HG03025 (cell line): Measurements from ENCODE around the gene AVP.
"Not testable (repeated sequence)": the region's sequence is repeated elsewhere in the genome, so short reads cannot be mapped to it uniquely, and the experiment has no call there.

Experiments used
- ATAC-seq: cut with Tn5 transposase; IDR thresholded peaks from one replicate; pipeline ENCODE4 v1.9.1; 2021; ENCODE audit warnings: mild to moderate bottlenecking, moderate library complexity; ENCODE audit not compliant: unreplicated experiment, low FRiP score

The AVP gene

GRCh38 chr20:3085571-3086072, 1.1 kb upstream of the AVP start:
- no peak for ATAC-seq

GRCh38 chr20:3084986-3085360, 449 bp upstream of the AVP start:
- ATAC-seq = no peak

- ATAC-seq = no peak
These were observed 1.3 kb downstream of the AVP start for GRCh38 chr20:3082955-3083952.

DNA sequence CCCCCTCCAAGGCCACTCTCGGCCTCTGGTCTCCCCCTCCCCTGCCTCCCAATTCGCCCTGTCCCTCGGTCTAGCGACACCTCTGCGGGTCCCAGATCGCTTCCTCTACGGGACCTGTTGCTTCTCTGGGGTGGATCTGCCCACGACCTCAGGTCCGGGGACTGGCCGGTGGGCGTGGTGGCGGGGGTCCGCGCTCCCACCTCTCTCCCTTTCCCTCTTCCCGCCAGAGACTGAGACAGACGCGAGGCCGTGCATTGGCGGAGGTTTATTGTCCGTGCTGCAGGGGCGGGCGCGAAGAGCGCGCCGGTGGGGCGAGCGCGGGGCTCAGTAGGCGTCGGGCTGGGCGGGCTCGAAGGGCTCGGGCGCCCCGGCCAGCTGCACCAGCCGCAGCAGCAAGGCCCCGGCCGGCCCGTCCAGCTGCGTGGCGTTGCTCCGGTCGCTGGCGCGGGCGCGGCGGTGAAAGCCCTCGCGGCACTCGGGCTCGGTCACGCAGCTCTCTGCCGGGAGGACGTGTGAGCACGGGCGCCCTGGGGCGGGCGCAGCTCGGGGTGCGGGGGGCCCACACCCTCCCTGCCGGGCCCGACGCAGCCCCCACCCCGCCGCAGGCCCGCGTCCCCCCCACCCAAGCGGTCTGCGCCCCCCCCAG, 2.1 kb downstream of the AVP start:
- no peak for ATAC-seq

DNA sequence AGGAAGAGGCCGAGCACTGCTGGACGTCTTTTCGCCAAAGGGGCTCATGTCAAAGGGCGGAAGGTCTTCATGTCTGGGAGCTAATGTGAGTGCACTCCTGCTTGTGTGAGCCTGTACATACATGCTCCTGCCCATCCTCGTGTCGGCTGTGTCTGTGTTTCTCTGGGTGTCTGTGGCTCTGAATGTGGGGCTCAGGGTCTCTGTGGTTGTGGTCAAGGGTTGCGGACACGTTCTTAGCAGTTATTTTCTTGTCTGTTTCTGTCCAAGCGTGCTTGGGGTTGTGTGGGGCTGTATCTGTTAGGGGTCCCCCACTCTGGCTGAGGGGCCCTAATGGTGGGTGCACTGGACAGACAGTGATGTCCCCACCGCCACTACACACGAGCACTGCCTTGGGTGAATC, 2.9 kb downstream of the AVP start:
- ATAC-seq = no peak

DNA sequence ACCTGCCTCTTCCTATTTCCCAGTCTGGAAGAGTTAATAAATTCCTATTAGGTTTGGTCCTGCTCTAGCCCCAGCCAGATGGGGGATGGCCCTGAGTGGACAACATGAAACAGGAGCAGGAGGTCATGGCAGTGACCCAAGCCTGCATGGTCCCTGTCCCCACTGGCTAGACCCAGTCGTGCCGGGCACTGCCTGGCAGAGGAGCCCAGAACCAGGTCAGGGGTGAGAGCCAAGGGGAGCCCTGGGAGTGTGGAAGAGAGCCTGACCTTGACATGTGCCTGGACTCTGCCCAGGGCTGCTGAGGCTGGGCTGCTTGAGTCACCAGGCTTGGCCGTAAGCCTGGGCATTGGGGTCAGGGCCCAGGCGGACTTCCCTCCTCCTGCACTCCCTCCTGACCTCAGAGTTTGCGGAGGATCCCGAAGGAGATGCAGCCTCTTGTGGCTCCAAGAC, 3.6 kb downstream of the AVP start:
- no peak for ATAC-seq

- no peak for ATAC-seq
These were observed 6.8 kb downstream of the AVP start for GRCh38 chr20:3077618-3078134.

DNA sequence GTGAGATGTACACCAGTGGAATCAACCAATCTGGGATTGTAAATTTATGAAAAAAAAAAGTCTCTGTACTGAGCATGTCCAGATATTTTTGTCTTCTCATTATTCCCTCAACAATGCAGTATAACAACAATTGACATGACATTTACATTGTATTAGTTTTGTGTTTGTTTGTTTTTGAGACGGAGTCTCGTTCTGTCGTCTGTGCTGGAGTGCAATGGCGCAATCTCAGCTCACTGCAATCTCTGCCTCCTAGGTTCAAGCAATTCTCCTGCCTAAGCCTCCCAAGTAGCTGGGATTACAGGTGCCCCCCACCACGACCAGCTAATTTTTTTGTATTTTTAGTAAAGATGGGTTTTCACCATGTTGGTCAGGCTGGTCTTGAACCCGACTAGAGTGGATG, 9.2 kb downstream of the AVP start:
- not testable (repeated sequence) for ATAC-seq

GRCh38 chr20:3074812-3075211, 9.7 kb downstream of the AVP start:
- ATAC-seq = no peak

DNA sequence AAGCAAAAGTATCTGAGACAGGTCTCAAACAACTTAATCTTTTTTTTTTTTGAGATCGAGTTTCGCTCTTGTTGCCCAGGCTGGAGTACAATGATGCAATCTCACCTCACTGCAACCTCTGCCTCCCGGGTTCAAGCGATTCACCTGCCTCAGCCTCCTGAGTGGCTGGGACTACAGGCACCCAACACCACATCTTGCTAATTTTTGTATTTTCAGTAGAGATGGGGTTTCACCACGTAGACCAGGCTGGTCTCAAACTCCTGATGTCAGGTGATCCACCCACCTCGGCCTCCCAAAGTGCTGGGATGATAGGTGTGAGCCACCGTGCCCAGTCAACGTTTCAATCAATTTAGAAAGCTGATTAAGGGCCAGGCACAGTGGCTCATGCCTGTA, 11.3 kb downstream of the AVP start:
- ATAC-seq = not testable (repeated sequence)

GRCh38 chr20:3072530-3073250, 11.8 kb downstream of the AVP start:
- no peak for ATAC-seq

DNA sequence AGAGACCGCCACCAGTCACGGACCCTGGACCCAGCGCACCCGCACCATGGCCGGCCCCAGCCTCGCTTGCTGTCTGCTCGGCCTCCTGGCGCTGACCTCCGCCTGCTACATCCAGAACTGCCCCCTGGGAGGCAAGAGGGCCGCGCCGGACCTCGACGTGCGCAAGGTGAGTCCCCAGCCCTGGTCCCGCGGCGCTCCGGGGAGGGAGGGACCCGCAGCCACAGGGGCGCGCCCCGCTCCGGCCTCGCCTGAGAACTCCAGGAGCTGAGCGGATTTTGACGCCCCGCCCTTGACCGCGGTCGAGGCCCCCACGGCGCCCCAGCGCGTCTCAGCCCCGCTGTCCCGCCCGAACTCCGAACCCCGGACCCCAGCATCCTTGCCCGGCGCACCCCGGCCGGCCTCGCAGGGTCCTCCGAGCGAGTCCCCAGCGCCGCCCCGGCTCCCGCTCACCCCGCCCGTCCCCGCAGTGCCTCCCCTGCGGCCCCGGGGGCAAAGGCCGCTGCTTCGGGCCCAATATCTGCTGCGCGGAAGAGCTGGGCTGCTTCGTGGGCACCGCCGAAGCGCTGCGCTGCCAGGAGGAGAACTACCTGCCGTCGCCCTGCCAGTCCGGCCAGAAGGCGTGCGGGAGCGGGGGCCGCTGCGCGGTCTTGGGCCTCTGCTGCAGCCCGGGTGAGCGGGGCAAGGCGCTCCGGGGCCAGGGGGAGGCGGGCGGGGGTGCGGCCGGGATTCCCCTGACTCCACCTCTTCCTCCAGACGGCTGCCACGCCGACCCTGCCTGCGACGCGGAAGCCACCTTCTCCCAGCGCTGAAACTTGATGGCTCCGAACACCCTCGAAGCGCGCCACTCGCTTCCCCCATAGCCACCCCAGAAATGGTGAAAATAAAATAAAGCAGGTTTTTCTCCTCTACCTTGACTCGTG, 12.7 kb downstream of the AVP start, which contains the start of gene OXT:
OXT (plus strand) TSS at position 11 of the 920 bp plus-strand sequence; CDS start at position 47, 36 bp downstream.
- no peak for ATAC-seq

GRCh38 chr20:3071266-3071609, 13.3 kb downstream of the AVP start:
- ATAC-seq = no peak

- no peak for ATAC-seq
These were observed 13.8 kb downstream of the AVP start for GRCh38 chr20:3070725-3071124.

- ATAC-seq = no peak
These were observed 15.3 kb downstream of the AVP start for GRCh38 chr20:3068986-3069900.

DNA sequence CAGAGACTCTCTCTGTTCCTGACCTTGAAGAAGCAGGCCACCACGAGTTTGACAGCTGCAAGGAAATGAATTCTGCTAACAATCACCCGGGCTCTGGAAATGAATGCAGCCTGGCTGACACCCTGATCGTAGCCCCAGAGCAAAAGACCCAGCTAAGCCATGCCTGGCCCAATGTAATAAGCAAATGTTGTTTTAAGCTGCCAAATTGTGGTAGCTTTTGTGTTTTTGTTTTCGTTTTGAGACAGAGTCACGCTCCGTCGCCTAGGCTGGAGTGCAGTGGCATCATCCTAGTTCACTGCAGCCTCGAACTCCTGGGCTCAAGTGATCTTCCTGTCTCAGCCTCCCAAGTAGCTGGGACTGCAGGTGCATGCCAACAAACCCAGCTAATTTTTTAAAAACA, 16.4 kb downstream of the AVP start:
- no peak for ATAC-seq

DNA sequence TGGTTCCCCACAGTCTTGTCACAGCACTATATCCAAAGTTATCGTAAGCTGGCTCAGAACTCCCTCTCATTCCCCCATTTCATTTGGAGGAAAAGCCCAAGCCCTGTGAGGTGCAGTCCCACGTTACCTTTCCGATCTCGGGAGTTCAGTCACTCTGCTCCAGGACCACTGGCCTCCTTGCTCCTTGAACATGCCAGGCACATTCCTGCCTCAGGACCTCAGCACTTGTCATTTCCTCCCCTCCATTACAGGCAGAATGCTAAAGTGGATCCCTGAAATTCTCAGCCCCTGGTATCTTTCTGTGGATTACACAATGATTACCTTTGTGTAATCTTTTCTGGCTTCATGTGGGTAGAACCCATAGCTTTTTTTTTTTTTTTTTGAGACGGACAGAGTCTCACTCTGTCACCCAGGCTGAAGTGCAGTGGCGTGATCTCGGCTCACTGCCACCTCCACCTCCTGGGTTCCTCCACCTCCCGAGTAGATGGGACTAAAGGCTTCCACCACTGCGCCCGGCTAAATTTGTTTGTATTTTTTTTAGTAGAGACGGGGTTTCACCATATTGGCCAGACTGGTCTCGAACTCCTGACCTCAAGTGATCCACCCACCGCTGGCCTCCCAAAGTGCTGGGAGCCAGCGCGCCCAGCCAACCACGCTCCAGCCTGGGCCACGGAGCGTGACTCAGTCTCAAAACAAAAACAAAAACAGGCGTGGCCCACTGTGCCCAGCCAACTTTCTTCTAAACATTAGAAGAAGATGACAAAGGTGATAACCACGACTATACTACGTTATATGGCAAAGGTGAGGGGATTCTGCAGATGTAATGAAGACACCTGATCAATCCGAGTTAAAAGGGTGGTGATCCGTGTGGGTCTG, 17.1 kb downstream of the AVP start:
- no peak for ATAC-seq

GRCh38 chr20:3064119-3064518, 20.4 kb downstream of the AVP start:
- ATAC-seq = not testable (repeated sequence)
